ENCODE results near the gene TMEM184A. TPM values are rescaled to one million over a fixed set of nuclear protein-coding genes. Genes with fewer than 3 reads are reported as not detected.

Gene TMEM184A
- 6.6 and 7.6 TPM in 2 replicates for total RNA-seq (ENCODE audit: low replicate concordance)
- long read RNA-seq, result 0 reads

DNA sequence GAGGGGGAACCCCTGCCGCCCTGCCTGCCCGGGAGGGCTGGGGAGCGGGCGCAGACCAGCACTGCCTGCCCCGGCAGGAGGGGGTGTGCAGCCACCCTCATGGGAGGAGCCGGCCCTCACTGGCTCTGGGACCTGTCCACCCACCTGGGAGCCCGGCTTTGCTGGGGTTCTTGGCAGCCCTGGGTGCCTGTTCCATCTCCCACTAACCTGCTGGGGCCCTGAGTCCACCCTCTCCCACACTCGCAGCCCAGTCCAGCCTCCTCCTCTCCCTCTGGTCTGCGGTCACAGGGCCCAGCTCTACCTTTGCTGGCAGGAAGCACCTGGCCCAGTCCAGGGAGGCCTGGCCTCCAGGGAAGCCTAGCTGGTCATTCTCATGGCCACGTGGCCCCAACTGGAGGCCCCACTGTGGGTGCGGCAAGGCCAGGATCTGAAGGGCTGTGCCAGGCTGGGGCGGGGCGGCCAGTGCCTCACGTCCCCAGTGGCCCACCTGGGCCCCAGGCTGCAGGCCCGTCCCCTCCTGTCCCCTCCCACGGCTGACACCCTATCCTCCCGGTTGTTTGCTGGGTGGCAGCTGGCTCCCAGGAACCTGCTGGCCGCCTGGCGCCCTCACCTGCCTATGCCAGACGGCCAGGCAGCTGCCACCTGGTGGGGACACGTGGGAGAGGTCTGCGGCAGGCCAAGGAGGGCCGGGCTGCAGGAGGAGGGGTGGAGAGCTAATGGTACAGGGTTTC is at the start of gene TMEM184A:
Gene TMEM184A (minus strand): TSS at position 393 of the 731 bp plus-strand sequence. CDS start 721 bp downstream, outside the sequence.
- Mint-ChIP-seq H3K4me3 (peak within 1 kb of the TSS; percentile 45), H3K4me1 (ENCODE audit: unreplicated experiment) (peaks cover 5% of the 10 kb centered on the region), H3K27me3 (no peaks in the 10 kb centered on the region), H3K36me3 (no peaks in the 10 kb centered on the region), H3K9me3 (no peaks in the 10 kb centered on the region), H3K27ac (peak within 1 kb of the TSS; percentile 85)
- TF ChIP-seq, protein P1, sequence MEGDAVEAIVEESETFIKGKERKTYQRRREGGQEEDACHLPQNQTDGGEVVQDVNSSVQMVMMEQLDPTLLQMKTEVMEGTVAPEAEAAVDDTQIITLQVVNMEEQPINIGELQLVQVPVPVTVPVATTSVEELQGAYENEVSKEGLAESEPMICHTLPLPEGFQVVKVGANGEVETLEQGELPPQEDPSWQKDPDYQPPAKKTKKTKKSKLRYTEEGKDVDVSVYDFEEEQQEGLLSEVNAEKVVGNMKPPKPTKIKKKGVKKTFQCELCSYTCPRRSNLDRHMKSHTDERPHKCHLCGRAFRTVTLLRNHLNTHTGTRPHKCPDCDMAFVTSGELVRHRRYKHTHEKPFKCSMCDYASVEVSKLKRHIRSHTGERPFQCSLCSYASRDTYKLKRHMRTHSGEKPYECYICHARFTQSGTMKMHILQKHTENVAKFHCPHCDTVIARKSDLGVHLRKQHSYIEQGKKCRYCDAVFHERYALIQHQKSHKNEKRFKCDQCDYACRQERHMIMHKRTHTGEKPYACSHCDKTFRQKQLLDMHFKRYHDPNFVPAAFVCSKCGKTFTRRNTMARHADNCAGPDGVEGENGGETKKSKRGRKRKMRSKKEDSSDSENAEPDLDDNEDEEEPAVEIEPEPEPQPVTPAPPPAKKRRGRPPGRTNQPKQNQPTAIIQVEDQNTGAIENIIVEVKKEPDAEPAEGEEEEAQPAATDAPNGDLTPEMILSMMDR (conservative IDR thresholded peaks at IDR 0.05), result peak; percentile 57
- DNase-seq (ENCODE audit: extremely low spot score, unreplicated experiment), result no peak

DNA sequence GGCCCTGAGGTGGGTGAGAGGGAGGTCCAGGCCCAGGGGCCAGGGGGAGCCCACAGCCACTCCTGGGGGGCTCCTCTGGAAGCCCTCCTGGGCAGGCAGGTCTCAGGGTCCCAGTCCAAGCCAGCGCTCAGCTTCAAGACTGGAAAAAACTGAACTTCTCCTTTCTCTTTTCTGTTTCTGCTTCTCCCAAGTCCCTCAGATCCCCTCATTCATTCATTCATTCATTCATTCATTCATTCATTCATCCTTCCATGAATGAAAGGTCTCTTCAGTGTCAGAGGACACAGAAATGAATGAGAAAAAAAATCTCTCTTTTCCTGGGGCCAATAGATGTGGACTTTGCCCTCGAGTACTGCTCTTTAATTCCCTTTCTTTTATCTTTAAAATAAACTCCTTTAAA is 48.4 kb upstream of the TMEM184A start:
- Mint-ChIP-seq H3K27me3 (peaks cover 13% of the 10 kb centered on the region), H3K27ac (no peak overlapping the region), H3K4me3 (no peak overlapping the region), H3K4me1 (ENCODE audit: unreplicated experiment) (peaks cover 7% of the 10 kb centered on the region), H3K9me3 (no peaks in the 10 kb centered on the region), H3K36me3 (no peaks in the 10 kb centered on the region)
- TF ChIP-seq, protein P1 (conservative IDR thresholded peaks at IDR 0.05), result no peak
- DNase-seq (ENCODE audit: extremely low spot score, unreplicated experiment), result no peak

DNA sequence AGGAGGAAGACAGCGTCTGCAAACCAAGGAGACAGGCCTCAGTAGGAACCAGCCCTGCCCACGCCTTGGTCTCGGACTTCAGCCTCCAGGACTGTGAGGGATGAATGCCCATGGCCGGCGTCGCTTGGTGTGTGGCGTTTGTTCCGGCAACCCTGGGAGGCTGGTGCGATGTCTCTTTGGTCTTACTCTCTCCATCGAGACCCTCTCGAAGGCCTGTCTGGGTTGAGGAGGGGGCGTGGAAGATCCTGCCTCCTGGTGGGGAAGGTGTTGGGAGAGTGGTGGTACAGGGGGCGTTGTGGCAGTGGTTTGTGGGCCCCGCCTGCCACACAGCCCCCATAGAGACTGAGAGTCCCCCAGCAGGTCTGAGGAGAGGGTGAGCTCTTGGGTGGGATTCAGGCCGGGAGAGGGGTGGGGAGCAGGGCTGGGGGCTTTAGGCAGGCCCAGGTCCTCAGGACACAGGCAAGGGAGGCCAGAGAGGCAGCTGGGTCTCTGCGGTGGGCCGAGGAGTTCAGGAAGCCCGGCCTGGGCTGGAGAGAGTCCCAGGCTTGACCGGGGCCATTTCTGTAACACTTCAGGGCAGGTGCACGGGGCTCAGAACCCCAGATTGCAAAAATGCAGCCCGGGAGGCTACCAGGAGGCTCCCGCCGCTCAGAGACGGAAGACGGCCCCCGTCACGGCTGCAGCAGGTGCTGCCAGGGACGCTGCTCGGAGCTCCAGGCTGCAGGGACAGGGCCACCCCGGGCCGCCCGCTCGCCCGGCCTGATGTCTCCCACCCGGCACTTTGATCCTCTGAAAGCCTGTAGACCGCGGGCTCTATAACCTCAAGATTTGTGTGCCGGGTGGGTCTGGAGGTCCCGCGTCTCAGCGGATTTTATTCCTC is 47.6 kb upstream of the TMEM184A start:
- TF ChIP-seq, protein P1 (conservative IDR thresholded peaks at IDR 0.05), result no peak
- Mint-ChIP-seq H3K27me3 (peaks cover 13% of the 10 kb centered on the region), H3K9me3 (no peaks in the 10 kb centered on the region), H3K4me3 (no peak overlapping the region), H3K36me3 (no peaks in the 10 kb centered on the region), H3K4me1 (ENCODE audit: unreplicated experiment) (peaks cover 3% of the 10 kb centered on the region), H3K27ac (no peak overlapping the region)
- no peak for DNase-seq (ENCODE audit: extremely low spot score, unreplicated experiment)

DNA sequence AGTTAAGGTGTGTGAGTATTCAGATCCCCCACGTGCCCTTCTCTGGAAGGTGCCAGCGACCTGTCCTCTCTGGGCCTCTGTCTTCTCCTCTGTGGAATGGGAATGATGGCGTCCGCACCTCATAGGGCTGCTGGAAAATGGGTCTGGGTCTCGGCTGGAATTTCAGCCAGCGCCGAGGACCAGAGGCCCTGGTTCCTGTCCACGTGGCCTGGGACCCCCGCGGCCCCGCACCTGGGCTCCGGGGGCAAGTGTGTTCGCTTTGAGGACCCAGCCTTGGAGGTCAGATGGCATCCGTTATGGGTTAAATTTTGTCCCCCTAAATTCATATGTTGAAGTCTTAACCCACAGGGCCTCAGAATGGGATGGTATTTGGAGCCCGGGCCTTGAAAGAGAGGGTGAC is 46.4 kb upstream of the TMEM184A start:
- no peaks in the 10 kb centered on the region for H3K9me3 Mint-ChIP-seq
- H3K36me3 Mint-ChIP-seq, result no peaks in the 10 kb centered on the region
- H3K27me3 Mint-ChIP-seq, result peaks cover 18% of the 10 kb centered on the region
- no peak overlapping the region for H3K4me3 Mint-ChIP-seq
- DNase-seq (ENCODE audit: extremely low spot score, unreplicated experiment), result no peak
- H3K27ac Mint-ChIP-seq, result no peak overlapping the region
- TF ChIP-seq, protein P1 (conservative IDR thresholded peaks at IDR 0.05), result no peak
- H3K4me1 Mint-ChIP-seq (ENCODE audit: unreplicated experiment), result peaks cover 6% of the 10 kb centered on the region

DNA sequence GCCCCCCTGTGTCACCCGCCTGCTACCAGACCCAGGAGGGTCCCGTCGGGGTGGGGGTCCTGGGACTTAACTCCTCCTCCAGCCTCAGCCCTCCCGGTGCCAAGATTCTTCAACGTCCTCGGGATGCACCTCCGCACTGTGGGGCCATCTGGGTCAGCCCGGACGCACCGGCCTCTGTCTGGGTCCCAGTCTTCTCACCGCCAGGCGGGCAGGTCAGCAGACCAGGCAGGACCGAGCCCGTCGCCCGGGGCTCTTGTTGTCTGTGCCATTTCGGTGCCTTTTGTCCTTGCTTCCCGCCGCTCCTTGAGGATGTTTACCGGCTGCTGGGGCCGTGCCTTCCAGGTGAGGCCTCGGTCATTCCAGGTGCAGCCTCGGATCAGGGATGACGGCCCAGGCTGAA is 46.0 kb upstream of the TMEM184A start:
- no peak for DNase-seq (ENCODE audit: extremely low spot score, unreplicated experiment)
- peaks cover 15% of the 10 kb centered on the region for H3K27me3 Mint-ChIP-seq
- peaks cover 6% of the 10 kb centered on the region for H3K4me1 Mint-ChIP-seq (ENCODE audit: unreplicated experiment)
- H3K27ac Mint-ChIP-seq, result no peak overlapping the region
- H3K36me3 Mint-ChIP-seq, result no peaks in the 10 kb centered on the region
- H3K4me3 Mint-ChIP-seq, result no peak overlapping the region
- TF ChIP-seq, protein P1 (conservative IDR thresholded peaks at IDR 0.05), result no peak
- no peaks in the 10 kb centered on the region for H3K9me3 Mint-ChIP-seq

All from type B pancreatic cell (in vitro differentiated cells).